Hippocampal formation (tissue), 2 donors: ENCODE measurements around the gene ZC2HC1C.

Experiments used
- DNase-seq, 2 donors: peaks; one replicate each; lab custom pipeline; 2025; lab: John Stamatoyannopoulos, UW

Gene ZC2HC1C, protein sequence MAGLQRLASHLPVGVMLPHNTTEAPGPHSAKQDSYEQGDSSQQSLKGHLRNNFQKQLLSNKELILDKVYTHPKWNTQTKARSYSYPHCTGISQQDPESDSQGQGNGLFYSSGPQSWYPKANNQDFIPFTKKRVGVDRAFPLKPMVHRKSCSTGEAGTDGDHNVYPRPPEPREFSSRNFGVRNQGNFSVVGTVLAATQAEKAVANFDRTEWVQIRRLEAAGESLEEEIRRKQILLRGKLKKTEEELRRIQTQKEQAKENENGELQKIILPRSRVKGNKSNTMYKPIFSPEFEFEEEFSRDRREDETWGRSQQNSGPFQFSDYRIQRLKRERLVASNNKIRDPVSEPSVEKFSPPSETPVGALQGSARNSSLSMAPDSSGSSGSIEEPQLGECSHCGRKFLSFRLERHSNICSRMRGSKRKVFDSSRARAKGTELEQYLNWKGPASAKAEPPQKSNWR

GRCh38 chr14:75069121-75069810 is at the start of gene ZC2HC1C:
TSS of gene ZC2HC1C (plus strand) at chr14:75069641. CDS start at chr14:75070574, 933 bp downstream.
- DNase-seq = peak; percentile 84 to 94

- DNase-seq = no peak
These were observed 46.8 kb upstream of the ZC2HC1C start for GRCh38 chr14:75022655-75023054.

GRCh38 chr14:75023108-75023507 is 46.3 kb upstream of the ZC2HC1C start:
- DNase-seq = no peak

GRCh38 chr14:75025082-75025481 is 44.4 kb upstream of the ZC2HC1C start:
- no peak for DNase-seq

DNA sequence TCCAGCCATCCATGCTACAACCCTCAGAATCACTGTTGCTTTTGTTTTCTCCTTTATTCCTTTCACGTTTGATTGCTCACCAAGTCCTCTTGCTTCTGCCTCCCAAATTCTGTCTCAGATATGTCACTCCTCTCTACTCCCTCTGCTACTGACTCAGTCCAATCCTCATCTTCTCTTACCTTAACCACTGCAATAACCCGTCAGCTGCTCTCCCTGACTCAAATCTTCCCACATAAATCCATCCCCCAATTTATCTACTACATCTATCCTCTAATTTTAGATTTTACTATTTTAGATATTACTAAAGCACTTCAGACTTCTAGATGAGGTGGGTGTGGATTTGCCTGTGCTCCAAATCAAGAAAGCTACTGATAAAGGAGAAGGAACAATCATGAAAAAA is 43.6 kb upstream of the ZC2HC1C start:
- no peak for DNase-seq

GRCh38 chr14:75030147-75030546 is 39.3 kb upstream of the ZC2HC1C start:
- no peak for DNase-seq

- DNase-seq = no peak
These were observed 36.5 kb upstream of the ZC2HC1C start for GRCh38 chr14:75032939-75033338.

DNA sequence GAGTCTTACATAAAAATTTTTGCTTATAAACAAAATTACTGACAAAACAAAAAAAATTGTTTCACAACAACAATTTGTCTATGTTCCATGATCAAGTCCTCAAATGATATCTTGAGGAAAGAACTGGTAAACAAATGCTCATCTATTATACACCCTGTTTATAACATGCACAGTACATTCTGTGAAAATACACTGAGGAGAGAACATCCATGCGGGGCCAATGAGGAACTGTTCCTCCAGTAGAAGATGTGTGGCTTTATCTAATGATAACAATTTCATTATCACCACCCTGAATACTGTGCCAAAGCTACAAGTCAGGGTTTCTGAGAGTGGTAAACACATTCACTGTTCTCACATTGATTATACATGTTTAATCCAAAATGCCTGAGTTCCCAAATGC is 28.9 kb upstream of the ZC2HC1C start:
- no peak for DNase-seq

DNA sequence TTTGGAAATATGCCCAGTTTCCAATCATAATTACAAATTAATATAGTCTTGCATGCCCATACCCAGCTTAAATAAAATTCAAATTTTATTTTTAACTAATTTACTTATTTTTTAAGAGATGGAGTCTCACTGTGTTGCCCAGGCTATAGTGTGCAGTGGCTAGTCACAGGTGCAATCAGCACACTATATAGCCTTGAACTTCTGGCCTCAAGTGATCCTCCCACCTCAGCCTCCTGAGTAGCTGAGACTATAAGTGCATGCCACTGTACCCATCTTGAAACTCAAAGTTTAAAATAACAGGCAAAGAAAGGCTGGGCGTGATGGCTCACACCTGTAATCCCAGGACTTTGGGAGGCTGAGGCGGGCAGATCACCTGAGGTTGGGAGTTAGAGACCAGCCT is 28.5 kb upstream of the ZC2HC1C start:
- no peak for DNase-seq

- no peak for DNase-seq
These were observed 27.8 kb upstream of the ZC2HC1C start for GRCh38 chr14:75041613-75042012.

DNA sequence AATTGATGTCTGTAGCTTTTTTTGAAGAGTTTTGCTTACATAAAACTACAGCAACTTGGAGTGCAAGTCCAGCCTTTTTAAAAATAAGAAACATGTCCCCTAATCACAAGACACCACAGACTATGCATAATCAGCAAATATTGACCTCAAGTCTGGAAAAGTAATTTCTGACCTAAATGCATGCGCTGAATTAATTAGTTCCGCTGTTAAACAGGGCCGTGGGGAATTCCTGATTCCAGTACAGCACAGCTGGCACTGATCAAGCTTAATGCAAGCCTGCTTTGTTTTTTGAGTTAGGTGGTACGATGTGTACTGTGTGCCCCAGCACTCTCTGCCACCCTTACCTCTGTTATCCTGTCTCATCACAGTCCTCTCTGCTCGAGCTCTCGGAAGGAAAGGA is 27.4 kb upstream of the ZC2HC1C start:
- no peak for DNase-seq

- no peak for DNase-seq
These were observed 25.1 kb upstream of the ZC2HC1C start for GRCh38 chr14:75044322-75044721.

DNA sequence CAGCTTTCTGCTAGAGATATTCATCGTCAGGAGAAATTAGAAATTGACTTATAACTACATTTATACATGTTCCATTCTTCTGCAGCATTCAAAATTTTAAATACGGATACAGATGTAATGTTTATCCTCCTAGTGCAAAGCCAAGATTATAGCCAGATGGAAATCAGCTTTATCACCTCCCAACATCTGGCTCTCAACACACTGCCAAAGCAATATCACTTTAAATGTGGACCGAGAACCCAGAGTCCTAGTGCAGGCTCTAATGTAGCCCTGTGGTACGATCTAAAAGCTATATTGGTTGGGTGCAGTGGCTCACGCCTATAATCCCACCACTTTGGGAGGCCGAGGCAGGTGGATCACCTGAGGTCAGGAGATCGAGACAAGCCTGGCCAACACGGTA is 24.7 kb upstream of the ZC2HC1C start:
- DNase-seq = no peak

DNA sequence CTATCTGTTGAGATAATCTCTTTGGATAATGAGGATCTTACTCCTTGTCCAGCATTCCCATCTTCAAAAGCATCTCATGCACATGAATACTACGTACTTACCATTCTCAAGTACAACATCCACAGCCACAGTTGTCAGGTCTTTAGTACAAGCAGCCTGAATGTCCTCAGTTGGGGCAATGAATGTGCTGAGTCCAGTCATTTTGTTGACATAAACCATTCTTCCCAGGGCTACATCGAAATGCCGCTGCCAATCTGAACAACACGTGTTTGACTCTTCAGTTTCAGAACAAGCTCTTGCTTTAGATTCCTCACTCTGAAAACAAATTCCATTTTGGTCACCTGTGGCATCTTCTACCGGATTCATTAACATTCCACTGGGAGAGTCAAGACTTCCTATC is 23.2 kb upstream of the ZC2HC1C start:
- no peak for DNase-seq

- no peak for DNase-seq
These were observed 22.5 kb upstream of the ZC2HC1C start for GRCh38 chr14:75046899-75047298.

DNA sequence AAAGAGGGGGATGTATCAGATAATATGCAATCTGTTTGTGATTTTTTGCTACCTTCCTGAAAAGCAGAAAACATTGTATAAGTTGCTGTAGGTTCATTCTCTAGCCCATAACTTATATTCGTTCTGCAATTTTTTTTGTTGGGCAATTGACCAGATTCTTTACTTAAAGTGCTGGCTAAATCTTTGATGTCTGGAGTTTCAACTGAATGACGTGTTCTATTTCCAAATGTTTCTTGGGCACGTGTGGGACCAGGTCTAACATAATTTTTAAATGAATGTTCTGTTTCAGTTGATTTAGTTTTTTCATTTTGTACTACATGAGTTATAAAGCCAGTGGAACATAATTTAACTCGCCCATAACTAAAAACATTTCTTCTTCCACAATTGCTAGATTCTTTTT is 21.9 kb upstream of the ZC2HC1C start:
- no peak for DNase-seq

- DNase-seq = peak in 1 of 2 donors; percentile 15
These were observed 21.3 kb upstream of the ZC2HC1C start for GRCh38 chr14:75048101-75048500.

DNA sequence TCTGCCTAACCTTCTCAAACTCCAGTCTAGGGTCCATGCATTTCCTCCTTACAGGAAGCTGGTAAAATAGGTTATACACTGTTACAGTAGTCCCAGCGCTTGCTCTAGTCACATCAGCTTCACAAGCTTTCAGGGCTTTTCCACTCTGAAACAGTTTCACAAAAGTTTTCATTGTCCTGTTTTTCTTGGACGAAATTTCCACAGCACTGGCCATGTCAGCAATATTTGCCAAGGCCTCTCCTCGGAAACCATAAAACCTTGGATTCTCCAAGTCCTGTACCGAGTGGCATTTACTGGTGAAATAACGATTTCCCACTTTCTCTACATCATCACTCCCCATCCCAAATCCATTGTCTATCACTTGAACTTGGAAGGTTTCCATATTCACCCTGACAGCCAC is 20.3 kb upstream of the ZC2HC1C start:
- peak; percentile 15 to 50 for DNase-seq

GRCh38 chr14:75049731-75050201 is 19.7 kb upstream of the ZC2HC1C start:
- DNase-seq = no peak

- peak; percentile 63 to 70 for DNase-seq
These were observed 18.4 kb upstream of the ZC2HC1C start, which contains the start of gene MLH3 for GRCh38 chr14:75050852-75051555. TSS of gene MLH3 (minus strand) at chr14:75051467. CDS start at chr14:75049655, 1,812 bp downstream.

DNA sequence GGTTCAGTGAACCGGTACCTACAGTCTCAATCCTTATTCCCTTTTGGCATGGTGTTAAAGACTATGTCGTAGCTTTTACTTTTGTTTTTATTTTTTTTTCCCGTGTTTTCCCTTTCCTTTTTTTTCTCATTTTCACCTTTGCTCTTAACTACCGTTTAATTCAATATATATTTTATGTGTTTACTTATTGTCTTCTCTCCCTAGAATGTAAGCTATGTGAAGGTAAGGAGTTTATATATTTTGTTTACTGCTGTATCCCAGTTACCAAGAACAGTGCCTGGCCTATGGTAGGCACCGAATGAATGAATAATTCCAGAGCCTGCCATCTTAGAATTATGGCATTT is 17.9 kb upstream of the ZC2HC1C start:
- no peak for DNase-seq
